H1 (cell line): Measurements from ENCODE around the gene PASK. TPM values are rescaled to one million over a fixed set of nuclear protein-coding genes. Genes with fewer than 3 reads are reported as not detected.

Source experiments
- CTCF ChIA-PET: fragments of 300-600 bp; sonication (Branson Sonifier 250); formaldehyde crosslinking; loops from one replicate; lab custom pipeline; 2021; ENCODE audit not compliant: partially characterized antibody; lab: Charles Lee
- POLR2A ChIA-PET: fragments of 300-600 bp; sonication (Branson Sonifier 250); formaldehyde crosslinking; loops from one replicate; lab custom pipeline; 2021; ENCODE audit warnings: inconsistent platforms; ENCODE audit not compliant: partially characterized antibody; lab: Charles Lee
- DNase-seq, 2 experiments: peaks; one replicate each; pipeline versions ENCODE4 v3.0.0 to v3.0.0-alpha.2; 2010 to 2022; ENCODE audit warnings: low spot score in 2 of 2, low read depth in 1 of 2, mixed read lengths in 1 of 2
- FAIRE-seq: peaks from 2 replicates; lab custom pipeline; 2011; peaks lifted over from hg19 to GRCh38; lab: Jason Lieb, UNC
- H2AFZ ChIP-seq: 2 replicates; pipeline ENCODE4 v1.8.1; 2012; ENCODE audit warnings: low read length, inconsistent platforms
- H2AK5ac ChIP-seq: 2 replicates; pipeline ENCODE4 v1.6.1; 2013; ENCODE audit warnings: low read depth, low read length
- H2BK120ac ChIP-seq: replicated peaks from 2 replicates; pipeline ENCODE3; 2013; ENCODE audit warnings: low read depth, low read length, inconsistent platforms
- H2BK12ac ChIP-seq: 2 replicates; pipeline ENCODE4 v1.6.1; 2013; ENCODE audit warnings: low read depth, low read length
- H2BK15ac ChIP-seq: 2 replicates; pipeline ENCODE4 v1.6.1; 2013; ENCODE audit warnings: low read length
- H2BK20ac ChIP-seq: 2 replicates; pipeline ENCODE4 v1.6.1; 2013; ENCODE audit warnings: low read length
- H2BK5ac ChIP-seq: 2 replicates; pipeline ENCODE4 v1.6.1; 2013; ENCODE audit warnings: low read depth, low read length
- H3K14ac ChIP-seq: 2 replicates; pipeline ENCODE4 v1.6.1; 2013; ENCODE audit warnings: inconsistent platforms; ENCODE audit not compliant: insufficient read length
- H3K18ac ChIP-seq: 2 replicates; pipeline ENCODE4 v1.6.1; 2013; ENCODE audit warnings: low read length; ENCODE audit errors: extremely low read depth
- H3K23ac ChIP-seq: 2 replicates; pipeline ENCODE4 v1.6.1; 2013; ENCODE audit warnings: inconsistent platforms; ENCODE audit not compliant: insufficient read length
- H3K23me2 ChIP-seq: 2 replicates; pipeline ENCODE4 v1.6.1; 2013; ENCODE audit warnings: low read depth, low read length
- H3K27ac ChIP-seq: 2 replicates; pipeline ENCODE4 v1.6.1; 2011; ENCODE audit warnings: low read depth, low read length, inconsistent platforms
- H3K27me3 ChIP-seq, 4 experiments: replicated peaks in 1 of 4; 1 replicate in 1 of 4; 2 replicates in 3 of 4; pipeline versions ENCODE4 v1.6.1 to v1.8.1; 2011 to 2013; ENCODE audit warnings: low read length in 3 of 4, mild to moderate bottlenecking in 3 of 4, inconsistent platforms in 2 of 4, mixed read lengths in 2 of 4, moderate library complexity in 1 of 4; ENCODE audit not compliant: control insufficient read depth in 3 of 4, insufficient read depth in 3 of 4; ENCODE audit errors: extremely low read depth in 1 of 4
- H3K36me3 ChIP-seq, 4 experiments: 2 replicates each; pipeline versions ENCODE4 v1.6.1 to v1.8.1; 2011 to 2013; ENCODE audit warnings: mild to moderate bottlenecking in 4 of 4, low read length in 3 of 4, moderate library complexity in 2 of 4, control low read depth in 1 of 4, inconsistent platforms in 1 of 4; ENCODE audit not compliant: insufficient read depth in 4 of 4, control insufficient read depth in 2 of 4
- H3K4ac ChIP-seq: replicated peaks from 2 replicates; pipeline ENCODE3; 2013; ENCODE audit warnings: low read length, low read depth, mixed read lengths, inconsistent platforms; ENCODE audit not compliant: insufficient read length
- H3K4me1 ChIP-seq, 4 experiments: replicated peaks in 1 of 4; 1 replicate in 1 of 4; 2 replicates in 3 of 4; pipeline versions ENCODE4 v1.6.1 to v1.8.1; 2011 to 2013; ENCODE audit warnings: low read length in 3 of 4, inconsistent platforms in 2 of 4, mixed read lengths in 1 of 4; ENCODE audit not compliant: insufficient read depth in 4 of 4, control insufficient read depth in 3 of 4
- H3K4me2 ChIP-seq, 2 experiments: 2 replicates each; pipeline versions ENCODE4 v1.6.1 to v1.8.1; 2011 to 2013; ENCODE audit warnings: low read depth in 2 of 2, low read length in 2 of 2, control low read depth in 1 of 2, inconsistent platforms in 1 of 2, mild to moderate bottlenecking in 1 of 2; ENCODE audit not compliant: insufficient read depth in 1 of 2
- H3K4me3 ChIP-seq, 4 experiments: fragments of 200-600, 300-600 bp in 1 of 4; sonication (generic), shearing (Covaris generic), sonication (Bioruptor Twin) in 1 of 4; 2 replicates each; pipeline versions ENCODE4 v1.5.1 to v1.8.1; 2011 to 2016; ENCODE audit warnings: low read length in 4 of 4, low read depth in 3 of 4, control low read depth in 2 of 4, inconsistent platforms in 2 of 4, mild to moderate bottlenecking in 2 of 4, mixed read lengths in 1 of 4, moderate library complexity in 1 of 4; ENCODE audit not compliant: insufficient read depth in 2 of 4; ENCODE audit errors: extremely low read depth in 1 of 4
- H3K56ac ChIP-seq: replicated peaks from 2 replicates; pipeline ENCODE3; 2013; ENCODE audit warnings: low read depth, mild to moderate bottlenecking, mixed read lengths, low read length, inconsistent platforms; ENCODE audit not compliant: insufficient read length
- H3K79me1 ChIP-seq: 2 replicates; pipeline ENCODE4 v1.6.1; 2013; ENCODE audit warnings: low read depth, low read length, control low read depth
- H3K79me2 ChIP-seq, 2 experiments: 2 replicates each; pipeline versions ENCODE4 v1.6.1 to v1.8.1; 2012 to 2013; ENCODE audit warnings: low read length in 2 of 2, mild to moderate bottlenecking in 2 of 2, inconsistent platforms in 1 of 2; ENCODE audit not compliant: insufficient read depth in 2 of 2, control insufficient read depth in 1 of 2
- H3K9ac ChIP-seq, 4 experiments: replicated peaks in 1 of 4; 1 replicate in 1 of 4; 2 replicates in 3 of 4; pipeline versions ENCODE4 v1.6.1 to v1.8.1; 2011 to 2013; ENCODE audit warnings: low read depth in 3 of 4, low read length in 3 of 4, control low read depth in 2 of 4, mild to moderate bottlenecking in 2 of 4, moderate library complexity in 2 of 4, inconsistent platforms in 1 of 4; ENCODE audit errors: extremely low read depth in 1 of 4
- H3K9me3 ChIP-seq, 2 experiments: 2 replicates each; pipeline versions ENCODE4 v1.6.1 to v1.8.1; 2012 to 2013; ENCODE audit warnings: mild to moderate bottlenecking in 2 of 2, moderate library complexity in 2 of 2, control low read depth in 1 of 2, inconsistent platforms in 1 of 2, low read depth in 1 of 2, low read length in 1 of 2, mixed read lengths in 1 of 2; ENCODE audit not compliant: insufficient read depth in 2 of 2
- H4K20me1 ChIP-seq, 2 experiments: replicated peaks in 1 of 2; 2 replicates each; pipeline versions ENCODE3 to v1.8.1; 2011 to 2013; ENCODE audit warnings: inconsistent platforms in 2 of 2, low read length in 2 of 2, mild to moderate bottlenecking in 1 of 2; ENCODE audit not compliant: insufficient read depth in 2 of 2, control insufficient read depth in 1 of 2
- H4K5ac ChIP-seq: 2 replicates; pipeline ENCODE4 v1.6.1; 2013; ENCODE audit warnings: low read length, low read depth, mixed read lengths, inconsistent platforms; ENCODE audit not compliant: insufficient read length
- H4K8ac ChIP-seq: 2 replicates; pipeline ENCODE4 v1.8.0; 2013; ENCODE audit warnings: mild to moderate bottlenecking, moderate library complexity, low read length, inconsistent platforms; ENCODE audit not compliant: insufficient read depth; ENCODE audit errors: extremely low read depth
- H4K91ac ChIP-seq: replicated peaks from 2 replicates; pipeline ENCODE3; 2013; ENCODE audit warnings: low read length, mixed read lengths, inconsistent platforms; ENCODE audit not compliant: insufficient read length
- BRCA1 ChIP-seq: IDR thresholded peaks from 2 replicates; pipeline ENCODE4 v1.6.1; 2012; ENCODE audit warnings: low read depth, low read length, improper control_type of control experiment
- CEBPB ChIP-seq: IDR thresholded peaks from 2 replicates; pipeline ENCODE4 v1.6.1; 2012; ENCODE audit warnings: low read depth, low read length
- HDAC2 ChIP-seq, 2 experiments: fragments of 300-600 bp in 1 of 2; sonication (generic) in 1 of 2; IDR thresholded peaks; 2 replicates each; pipeline ENCODE4 v1.6.1; 2011 to 2012; ENCODE audit warnings: low read depth in 2 of 2, low read length in 2 of 2, mild to moderate bottlenecking in 2 of 2, moderate library complexity in 2 of 2, borderline replicate concordance in 1 of 2, inconsistent platforms in 1 of 2
- RNF2 ChIP-seq: fragments of 200-900, 300-1000 bp; sonication (generic); IDR thresholded peaks from 2 replicates; pipeline ENCODE4 v1.7.1; 2016; ENCODE audit warnings: borderline replicate concordance, low read depth, mild to moderate bottlenecking, antibody characterized with exemption, low read length; ENCODE audit not compliant: poor library complexity, severe bottlenecking; ENCODE audit errors: missing control alignments
- SRF ChIP-seq: IDR thresholded peaks from 2 replicates; pipeline ENCODE4 v1.6.1; 2011; ENCODE audit warnings: mild to moderate bottlenecking, low read depth, low read length, moderate library complexity
- TAF7 ChIP-seq: optimal IDR thresholded peaks from 2 replicates; pipeline ENCODE3; 2011; ENCODE audit warnings: low read depth, mild to moderate bottlenecking, inconsistent platforms, low read length, moderate library complexity, borderline replicate concordance
- TCF12 ChIP-seq: IDR thresholded peaks from 2 replicates; pipeline ENCODE4 v1.6.1; 2011; ENCODE audit warnings: low read depth, mild to moderate bottlenecking, low read length
- WGBS, 2 experiments: shearing (Covaris generic) in 1 of 2; methylation state at CpG; one replicate each; pipeline versions ENCODE4 v1.1.6 to v1.1.7; 2013 to 2015; ENCODE audit warnings: low lambda C conversion rate in 2 of 2, mixed read lengths in 2 of 2, inconsistent platforms in 1 of 2, low coverage in 1 of 2, missing lambda C conversion rate in 1 of 2; ENCODE audit not compliant: insufficient replicate concordance in 2 of 2, insufficient coverage in 1 of 2, insufficient read length in 1 of 2; ENCODE audit errors: extremely low coverage in 1 of 2, missing lambda C conversion rate in 1 of 2; 5-methylcytosine and 5-hydroxymethylcytosine counted together
- polyA plus RNA-seq, 7 experiments: library from polyadenylated mRNA; depleted of rRNA in 3 of 7; stranded (reverse) in 5 of 7; unstranded in 2 of 7; fragments of >200 nt in 5 of 7; fragments of 200-250 nt in 2 of 7; gene quantifications; 1 replicate in 5 of 7; 2 replicates in 1 of 7; 4 replicates in 1 of 7; pipeline versions ENCODE4 v1.2.1 to v1.2.3, GENCODE V29; 2011 to 2013; ENCODE audit warnings: missing spikeins in 2 of 7, mixed read lengths in 2 of 7
- total RNA-seq: library from RNA; stranded (reverse); fragmentation: NEBNext Ultra II Directional; extraction: Animal tissue kit (Norgen Biotek cat#: 25700); gene quantifications from 2 replicates; pipeline ENCODE4 v1.2.1, GENCODE V29; 2021

Gene PASK
- total and polyA plus RNA-seq, 2 of the 8 experiments (the other 6 are each of a cell fraction or from before 2014, with no cell fraction given) = 20.5 to 66.1 TPM

GRCh38 chr2:241083091-241083415 lies 66.2 kb downstream of the PASK start:
- POLR2A ChIA-PET = interaction anchor here (1.0 kb wide), 1 partner anchor 20 kb away, joined by 3 read pairs; no protein-coding TSS in a partner anchor
- no peaks in the 10 kb centered on the region for H3K4me1 ChIP-seq
- H3K4ac ChIP-seq = no peak overlapping the region
- no peaks in the 10 kb centered on the region for H3K9me3 ChIP-seq
- no peak overlapping the region for H2BK12ac ChIP-seq
- H4K91ac ChIP-seq = no peak overlapping the region
- DNase-seq (no peak), FAIRE-seq (no peak)
- H2BK20ac ChIP-seq = no peak overlapping the region
- H3K79me1 ChIP-seq = no peaks in the 10 kb centered on the region
- no peak overlapping the region for H3K23ac ChIP-seq
- CTCF ChIA-PET = interaction anchor here (0.7 to 1.3 kb wide), 4 partner anchors 15 to 232 kb away, joined by 3 to 5 read pairs (median 3); no protein-coding TSS in a partner anchor
- no peak overlapping the region for H4K8ac ChIP-seq
- peaks cover 0 to under 1% (median 0%) of the 10 kb centered on the region in 4 experiments; a peak in 4 of 8 replicates for H3K36me3 ChIP-seq
- no peak overlapping the region for H3K56ac ChIP-seq
- H4K5ac ChIP-seq = no peak overlapping the region
- H4K20me1 ChIP-seq = peaks cover 0 to 2% of the 10 kb centered on the region in 2 experiments
- WGBS, 2 experiments = 85% methylated on average over 5 of the region's 5 CpGs; no CpG with 5 or more reads in 1 of the 2 experiments
- H3K79me2 ChIP-seq = no peaks in the 10 kb centered on the region
- no peak overlapping the region for H3K18ac ChIP-seq
- H2BK5ac ChIP-seq = no peak overlapping the region
- no peak overlapping the region for H3K4me2 ChIP-seq
- H2BK15ac ChIP-seq = no peak overlapping the region
- no peak overlapping the region for H2AK5ac ChIP-seq
- no peaks in the 10 kb centered on the region for H3K23me2 ChIP-seq
- no peak overlapping the region for H3K14ac ChIP-seq
- no peak overlapping the region for H3K27ac ChIP-seq
- H2BK120ac ChIP-seq = no peak overlapping the region
- H3K4me3 ChIP-seq = no peak overlapping the region
- no peaks in the 10 kb centered on the region for H3K27me3 ChIP-seq
- no peak overlapping the region for H2AFZ ChIP-seq
- H3K9ac ChIP-seq = no peak overlapping the region
- no peak for TF ChIP-seq SRF
- no peak for TF ChIP-seq TAF7
- TF ChIP-seq HDAC2 (IDR thresholded peaks at IDR 0.05; ENCODE audit: borderline replicate concordance in 1 of 2, low read depth in 2 of 2, low read length in 2 of 2) = no peak
- no peak for TF ChIP-seq CEBPB
- no peak for TF ChIP-seq BRCA1
- no peak for TF ChIP-seq RNF2
- no peak for TF ChIP-seq TCF12
